Right lobe of liver (tissue), 6 donors: ENCODE measurements around the gene LTC4S. TPM values are rescaled to one million over a fixed set of nuclear protein-coding genes. Genes with fewer than 3 reads are reported as not detected.

Source experiments
- ATAC-seq, 4 donors: fragments of 200-7000 bp; cut with Tn5 transposase; one replicate each; pipeline ENCODE4 v1.9.1; 2020; ENCODE audit warnings: mild to moderate bottlenecking in 4 of 4, moderate library complexity in 4 of 4
- DNase-seq, 3 donors: peaks; one replicate each; pipeline ENCODE4 v3.0.0-alpha.2; 2020
- H3K27ac ChIP-seq, 3 donors: fragments of 200-600 bp; one replicate each; pipeline ENCODE4 v1.8.0; 2022
- H3K27me3 ChIP-seq, 2 donors: fragments of 200-600 bp; one replicate each; pipeline ENCODE4 v1.8.0; 2022
- H3K36me3 ChIP-seq, 4 donors: fragments of 200-600 bp; sonication (generic) in 1 of 4; one replicate each; pipeline versions ENCODE4 v1.5.1 to v1.8.0; 2017 to 2022; ENCODE audit warnings: control low read depth in 1 of 4
- H3K4me1 ChIP-seq, 4 donors: fragments of 200-600 bp; sonication (generic) in 1 of 4; one replicate each; pipeline versions ENCODE4 v1.5.1 to v1.8.0; 2017 to 2022; ENCODE audit warnings: control low read depth in 1 of 4
- H3K4me3 ChIP-seq, 3 donors: fragments of 200-600 bp; one replicate each; pipeline ENCODE4 v1.8.0; 2022
- H3K9me3 ChIP-seq, 4 donors: fragments of 200-600 bp; sonication (generic) in 1 of 4; one replicate each; pipeline versions ENCODE4 v1.5.1 to v1.8.0; 2017 to 2022; ENCODE audit warnings: control low read depth in 1 of 4
- POLR2A ChIP-seq: fragments of 450-650 bp; IDR thresholded peaks from one replicate; pipeline ENCODE4 v1.6.1; 2017; ENCODE audit warnings: antibody characterized with exemption, mild to moderate bottlenecking
- WGBS: methylation state at CpG from one replicate; pipeline ENCODE4 v1.1.6; 2018; ENCODE audit warnings: low coverage, low lambda C conversion rate; ENCODE audit not compliant: insufficient coverage; ENCODE audit errors: missing lambda C conversion rate; 5-methylcytosine and 5-hydroxymethylcytosine counted together
- intact Hi-C, 2 donors: fragments of 100-400 bp; cut with DNase I; formaldehyde crosslinking; loops; one replicate each; pipeline versions ENCODE4 v1.11.2 to v1.14.1; 2022
- total RNA-seq, 6 experiments: library from RNA; depleted of rRNA in 2 of 6; stranded (reverse); fragments of >200 nt in 2 of 6; fragmentation: NEBNext Ultra II Directional in 3 of 6; extraction: Animal tissue kit (Norgen Biotek cat#: 25700) in 3 of 6; gene quantifications; one replicate each; pipeline versions ENCODE4 v1.1.0 to v1.2.4, GENCODE V29; 2016 to 2023
- TF ChIP-seq, protein P1 (sequence below), 4 donors: fragments of 200-600 bp in 3 of 4; fragments of 450-650 bp in 1 of 4; IDR thresholded peaks; one replicate each; pipeline versions ENCODE4 v1.5.1 to v1.8.0; 2016 to 2022; ENCODE audit warnings: antibody characterized with exemption in 4 of 4, mild to moderate bottlenecking in 2 of 4
- donor health status: DM: no; HTN: yes; CAD: no.
- donor health status: DM: no; HTN: no; CAD: no.
- donor health status: DM: no; HTN: no; CAD: no.
- donor health status: DM: no; HTN: yes; CAD: no.
- donor health status: DM: no; HTN: yes; CAD: no.

Gene LTC4S
- total RNA-seq, 6 experiments from 2014 or later = 0.73 to 1.7 (median 1.4) TPM; not detected in 1

DNA sequence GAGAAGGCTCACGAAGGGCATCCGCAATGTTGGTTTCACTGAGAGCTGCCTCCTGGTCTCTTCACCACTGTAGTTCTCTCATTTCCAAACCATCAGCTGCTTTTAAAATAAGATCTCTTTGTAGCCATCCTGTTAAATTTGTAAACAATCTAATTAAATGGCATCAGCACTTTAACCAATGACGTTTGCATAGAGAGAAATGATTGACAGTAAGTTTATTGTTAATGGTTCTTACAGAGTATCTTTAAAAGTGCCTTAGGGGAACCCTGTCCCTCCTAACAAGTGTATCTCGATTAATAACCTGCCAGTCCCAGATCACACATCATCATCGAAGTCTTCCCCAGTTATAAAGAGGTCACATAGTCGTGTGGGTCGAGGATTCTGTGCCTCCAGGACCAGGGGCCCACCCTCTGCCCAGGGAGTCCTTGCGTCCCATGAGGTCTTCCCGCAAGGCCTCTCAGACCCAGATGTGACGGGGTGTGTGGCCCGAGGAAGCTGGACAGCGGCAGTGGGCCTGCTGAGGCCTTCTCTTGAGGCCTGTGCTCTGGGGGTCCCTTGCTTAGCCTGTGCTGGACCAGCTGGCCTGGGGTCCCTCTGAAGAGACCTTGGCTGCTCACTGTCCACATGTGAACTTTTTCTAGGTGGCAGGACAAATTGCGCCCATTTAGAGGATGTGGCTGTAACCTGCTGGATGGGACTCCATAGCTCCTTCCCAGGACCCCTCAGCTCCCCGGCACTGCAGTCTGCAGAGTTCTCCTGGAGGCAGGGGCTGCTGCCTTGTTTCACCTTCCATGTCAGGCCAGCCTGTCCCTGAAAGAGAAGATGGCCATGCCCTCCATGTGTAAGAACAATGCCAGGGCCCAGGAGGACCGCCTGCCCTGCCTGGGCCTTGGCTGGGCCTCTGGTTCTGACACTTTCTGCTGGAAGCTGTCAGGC lies 43.6 kb downstream of the LTC4S start:
- TF ChIP-seq, protein P1, sequence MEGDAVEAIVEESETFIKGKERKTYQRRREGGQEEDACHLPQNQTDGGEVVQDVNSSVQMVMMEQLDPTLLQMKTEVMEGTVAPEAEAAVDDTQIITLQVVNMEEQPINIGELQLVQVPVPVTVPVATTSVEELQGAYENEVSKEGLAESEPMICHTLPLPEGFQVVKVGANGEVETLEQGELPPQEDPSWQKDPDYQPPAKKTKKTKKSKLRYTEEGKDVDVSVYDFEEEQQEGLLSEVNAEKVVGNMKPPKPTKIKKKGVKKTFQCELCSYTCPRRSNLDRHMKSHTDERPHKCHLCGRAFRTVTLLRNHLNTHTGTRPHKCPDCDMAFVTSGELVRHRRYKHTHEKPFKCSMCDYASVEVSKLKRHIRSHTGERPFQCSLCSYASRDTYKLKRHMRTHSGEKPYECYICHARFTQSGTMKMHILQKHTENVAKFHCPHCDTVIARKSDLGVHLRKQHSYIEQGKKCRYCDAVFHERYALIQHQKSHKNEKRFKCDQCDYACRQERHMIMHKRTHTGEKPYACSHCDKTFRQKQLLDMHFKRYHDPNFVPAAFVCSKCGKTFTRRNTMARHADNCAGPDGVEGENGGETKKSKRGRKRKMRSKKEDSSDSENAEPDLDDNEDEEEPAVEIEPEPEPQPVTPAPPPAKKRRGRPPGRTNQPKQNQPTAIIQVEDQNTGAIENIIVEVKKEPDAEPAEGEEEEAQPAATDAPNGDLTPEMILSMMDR (IDR thresholded peaks at IDR 0.05) = no peak
- TF ChIP-seq POLR2A = peak; percentile 34
- DNase-seq (peak in 1 of 3 donors; percentile 54), ATAC-seq (peak in 1 of 4 donors; percentile 1)
- peaks cover 9 to 51% (median 31%) of the 10 kb centered on the region in 4 donors for H3K36me3 ChIP-seq
- H3K9me3 ChIP-seq = no peaks in the 10 kb centered on the region
- H3K27me3 ChIP-seq = no peaks in the 10 kb centered on the region
- no peak overlapping the region for H3K4me3 ChIP-seq
- peaks cover 0 to 42% (median 3%) of the 10 kb centered on the region in 4 donors for H3K4me1 ChIP-seq
- peak overlapping the region in 1 of 3 donors; percentile 25 for H3K27ac ChIP-seq
- intact Hi-C loops = no loop called here
- WGBS = 71% methylated on average over 10 of the region's 15 CpGs

DNA sequence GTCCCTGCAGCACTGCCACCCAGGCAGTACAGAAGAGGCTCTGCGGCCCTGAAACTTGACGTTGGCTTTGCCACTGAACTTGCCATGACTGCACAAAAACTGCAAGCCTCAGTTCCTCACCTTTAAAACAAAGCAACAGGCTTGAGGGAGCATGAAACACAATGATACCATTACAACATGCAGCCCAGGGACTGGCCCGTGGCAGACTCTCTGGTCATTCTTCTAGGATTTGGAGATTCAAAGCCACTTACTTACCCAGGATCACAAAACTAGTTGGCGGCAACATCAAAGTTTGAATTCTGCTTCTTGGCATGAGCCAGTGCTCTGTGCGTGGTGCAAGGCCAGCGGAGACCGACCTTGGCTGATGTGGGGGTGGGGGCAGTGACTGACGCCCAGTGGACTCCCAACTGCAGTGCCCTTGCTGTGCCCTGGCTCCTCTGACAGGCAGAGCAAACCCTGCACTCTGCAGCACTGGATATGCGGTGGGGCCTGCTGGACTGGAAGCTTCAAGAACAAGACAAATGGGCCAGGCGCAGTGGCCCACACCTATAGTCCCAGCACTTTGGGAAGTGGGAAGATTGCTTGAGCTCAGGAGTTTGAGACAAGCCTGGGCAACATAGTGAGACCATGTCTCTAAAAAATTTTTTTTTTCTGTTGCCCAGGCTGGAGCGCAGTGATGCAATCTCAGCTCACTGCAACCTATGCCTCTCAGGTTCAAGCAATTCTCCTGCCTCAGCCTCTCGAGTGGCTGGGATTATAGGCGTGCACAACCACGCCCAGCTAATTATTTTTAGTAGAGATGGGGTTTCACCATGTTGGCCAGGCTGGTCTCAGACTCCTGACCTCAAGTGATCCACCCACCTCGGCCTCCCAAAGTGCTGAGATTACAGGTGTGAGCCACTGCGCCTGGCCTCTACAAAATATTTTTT lies 45.8 kb downstream of the LTC4S start:
- H3K27me3 ChIP-seq = no peaks in the 10 kb centered on the region
- 37% methylated on average over 6 of the region's 16 CpGs for WGBS
- H3K4me3 ChIP-seq = no peak overlapping the region
- TF ChIP-seq POLR2A = peak; percentile 13
- TF ChIP-seq, protein P1 (IDR thresholded peaks at IDR 0.05) = no peak
- ATAC-seq (peak; percentile 52 to 85 (median 83)), DNase-seq (peak; percentile 68 to 92 (median 92))
- intact Hi-C loops = no loop called here
- H3K9me3 ChIP-seq = no peaks in the 10 kb centered on the region
- peak overlapping the region in 1 of 3 donors; percentile 62 for H3K27ac ChIP-seq
- peaks cover 4 to 37% (median 16%) of the 10 kb centered on the region in 4 donors for H3K36me3 ChIP-seq
- peaks cover 0 to 30% (median 3%) of the 10 kb centered on the region in 4 donors for H3K4me1 ChIP-seq

DNA sequence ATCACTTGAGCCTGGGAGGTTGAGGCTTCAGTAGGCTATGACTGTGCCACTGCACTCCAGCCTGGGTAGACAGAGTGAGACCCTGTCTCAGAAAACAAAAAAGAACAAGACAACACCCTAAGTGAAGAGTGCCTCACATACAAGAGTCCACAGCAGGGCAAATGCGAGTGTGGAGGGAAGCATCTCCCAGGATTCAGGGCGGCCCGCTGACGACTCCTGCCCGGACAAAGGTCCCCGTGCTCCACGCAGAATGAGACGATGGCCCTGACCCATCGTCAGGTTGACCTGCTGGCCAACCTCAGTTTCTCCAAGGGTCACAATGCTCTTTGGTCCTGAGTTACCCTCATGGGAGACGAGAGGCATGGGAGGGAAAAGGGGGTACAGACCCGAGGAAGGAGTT lies 46.5 kb downstream of the LTC4S start:
- WGBS = 65% methylated on average over 9 of the region's 11 CpGs
- peaks cover 4 to 36% (median 16%) of the 10 kb centered on the region in 4 donors for H3K36me3 ChIP-seq

DNA sequence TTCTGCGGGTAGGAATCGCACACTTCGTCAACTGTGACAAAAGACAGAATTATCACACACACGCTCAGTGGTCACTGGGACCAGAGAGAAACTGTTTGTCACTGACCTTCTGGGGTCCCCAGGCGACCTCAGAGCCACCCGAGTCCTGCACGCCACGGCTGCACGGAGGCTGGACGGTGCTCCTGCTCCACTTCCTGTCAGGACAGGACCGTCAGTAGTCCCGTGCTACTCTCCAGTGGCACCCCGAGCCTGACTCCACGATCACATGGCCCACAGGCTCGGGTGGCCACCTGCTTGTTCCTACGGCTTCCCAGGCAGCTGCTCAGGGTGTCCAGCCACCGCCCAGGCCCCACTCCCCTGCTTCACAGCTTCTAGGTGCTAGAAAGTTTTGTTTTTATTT lies 47.0 kb downstream of the LTC4S start:
- Histone ChIP-seq H3K4me1 (peaks cover 0 to 30% (median 3%) of the 10 kb centered on the region in 4 donors), H3K4me3 (no peak overlapping the region), H3K27ac (peak overlapping the region in 1 of 3 donors; percentile 62), H3K27me3 (no peaks in the 10 kb centered on the region), H3K9me3 (no peaks in the 10 kb centered on the region), H3K36me3 (peaks cover 4 to 32% (median 16%) of the 10 kb centered on the region in 4 donors)
- 74% methylated on average over 5 of the region's 17 CpGs for WGBS
- peak in 1 of 3 donors; percentile 45 for DNase-seq
- no peak for ATAC-seq
- intact Hi-C loops = no loop called here
- TF ChIP-seq, protein P1 (IDR thresholded peaks at IDR 0.05) = no peak
- TF ChIP-seq POLR2A = no peak

More for the DNA sequence above, 46.5 kb downstream of the LTC4S start:
- peak overlapping the region in 1 of 3 donors; percentile 62 for H3K27ac ChIP-seq
- ATAC-seq (peak in 1 of 4 donors; percentile 0), DNase-seq (peak in 1 of 3 donors; percentile 55)
- TF ChIP-seq, protein P1 (IDR thresholded peaks at IDR 0.05) = no peak
- TF ChIP-seq POLR2A = peak; percentile 9
- no peaks in the 10 kb centered on the region for H3K9me3 ChIP-seq
- H3K4me3 ChIP-seq = no peak overlapping the region
- H3K4me1 ChIP-seq = peaks cover 0 to 30% (median 3%) of the 10 kb centered on the region in 4 donors
- intact Hi-C loops = no loop called here
- no peaks in the 10 kb centered on the region for H3K27me3 ChIP-seq
